ENCODE results near the gene SENP3. TPM values are rescaled to one million over a fixed set of nuclear protein-coding genes. Genes with fewer than 3 reads are reported as not detected.

The SENP3 gene
- total RNA-seq, 1 donor from 2014 or later, result 51.5 TPM

- TF ChIP-seq CTCF (IDR thresholded peaks at IDR 0.05; ENCODE audit: unreplicated experiment), result no peak
Observed at GRCh38 chr17:7541074-7541621, 20.6 kb upstream of the SENP3 start.

GRCh38 chr17:7544911-7545310 is 16.8 kb upstream of the SENP3 start:
- Mint-ChIP-seq H3K36me3 (no peaks in the 10 kb centered on the region), H3K27ac (no peak overlapping the region), H3K4me1 (peaks cover 9% of the 10 kb centered on the region), H3K9me3 (no peaks in the 10 kb centered on the region), H3K27me3 (ENCODE audit: low read depth) (peaks cover 19% of the 10 kb centered on the region), H3K4me3 (no peak overlapping the region)
- DNase-seq (ENCODE audit: low spot score in 2 of 2, unreplicated experiment in 2 of 2), result no peak
- no peak for TF ChIP-seq CTCF (IDR thresholded peaks at IDR 0.05; ENCODE audit: unreplicated experiment)

More at GRCh38 chr17:7541074-7541621, 20.6 kb upstream of the SENP3 start:
- Mint-ChIP-seq H3K27me3 (ENCODE audit: low read depth) (peaks cover 19% of the 10 kb centered on the region), H3K36me3 (no peaks in the 10 kb centered on the region), H3K4me3 (no peak overlapping the region), H3K9me3 (peaks cover 6% of the 10 kb centered on the region), H3K27ac (no peak overlapping the region), H3K4me1 (no peaks in the 10 kb centered on the region)
- no peak for DNase-seq (ENCODE audit: low spot score in 2 of 2, unreplicated experiment in 2 of 2)

GRCh38 chr17:7548585-7549400 is 12.9 kb upstream of the SENP3 start, which contains the start of gene TNFSF12:
Gene TNFSF12 (plus strand): TSS chr17:7549058. CDS start chr17:7549154, 96 bp downstream.
- Mint-ChIP-seq H3K9me3 (no peaks in the 10 kb centered on the region), H3K36me3 (no peaks in the 10 kb centered on the region), H3K27ac (peak within 1 kb of the TSS; percentile 74), H3K4me1 (peaks cover 9% of the 10 kb centered on the region), H3K27me3 (ENCODE audit: low read depth) (peaks cover 3% of the 10 kb centered on the region), H3K4me3 (peak within 1 kb of the TSS; percentile 66)
- DNase-seq (ENCODE audit: low spot score in 2 of 2, unreplicated experiment in 2 of 2), result peak in 1 of 2 experiments; percentile 43
- no peak for TF ChIP-seq CTCF (IDR thresholded peaks at IDR 0.05; ENCODE audit: unreplicated experiment)

- no peaks in the 10 kb centered on the region for H3K27me3 Mint-ChIP-seq (ENCODE audit: low read depth)
- H3K4me1 Mint-ChIP-seq, result peaks cover 9% of the 10 kb centered on the region
- no peak for TF ChIP-seq CTCF (IDR thresholded peaks at IDR 0.05; ENCODE audit: unreplicated experiment)
- H3K4me3 Mint-ChIP-seq, result peak overlapping the region; percentile 58
- peak overlapping the region; percentile 74 for H3K27ac Mint-ChIP-seq
- no peak for DNase-seq (ENCODE audit: low spot score in 2 of 2, unreplicated experiment in 2 of 2)
- H3K9me3 Mint-ChIP-seq, result no peaks in the 10 kb centered on the region
- H3K36me3 Mint-ChIP-seq, result no peaks in the 10 kb centered on the region
Observed at GRCh38 chr17:7549401-7550055, 12.2 kb upstream of the SENP3 start.

- H3K4me3 Mint-ChIP-seq, result peak overlapping the region; percentile 58
- peaks cover 9% of the 10 kb centered on the region for H3K4me1 Mint-ChIP-seq
Observed at GRCh38 chr17:7550344-7550743, 11.4 kb upstream of the SENP3 start.

More at GRCh38 chr17:7550344-7550743, 11.4 kb upstream of the SENP3 start:
- no peaks in the 10 kb centered on the region for H3K27me3 Mint-ChIP-seq (ENCODE audit: low read depth)
- no peaks in the 10 kb centered on the region for H3K9me3 Mint-ChIP-seq
- no peak overlapping the region for H3K27ac Mint-ChIP-seq
- no peak for TF ChIP-seq CTCF (IDR thresholded peaks at IDR 0.05; ENCODE audit: unreplicated experiment)
- H3K36me3 Mint-ChIP-seq, result no peaks in the 10 kb centered on the region
- no peak for DNase-seq (ENCODE audit: low spot score in 2 of 2, unreplicated experiment in 2 of 2)

Data from mesothelial cell of epicardium (in vitro differentiated cells).